ENCODE results near the gene TMIE. TPM values are rescaled to one million over a fixed set of nuclear protein-coding genes. Genes with fewer than 3 reads are reported as not detected.

Gene TMIE
- total RNA-seq, 2 donors from 2014 or later, result not detected

DNA sequence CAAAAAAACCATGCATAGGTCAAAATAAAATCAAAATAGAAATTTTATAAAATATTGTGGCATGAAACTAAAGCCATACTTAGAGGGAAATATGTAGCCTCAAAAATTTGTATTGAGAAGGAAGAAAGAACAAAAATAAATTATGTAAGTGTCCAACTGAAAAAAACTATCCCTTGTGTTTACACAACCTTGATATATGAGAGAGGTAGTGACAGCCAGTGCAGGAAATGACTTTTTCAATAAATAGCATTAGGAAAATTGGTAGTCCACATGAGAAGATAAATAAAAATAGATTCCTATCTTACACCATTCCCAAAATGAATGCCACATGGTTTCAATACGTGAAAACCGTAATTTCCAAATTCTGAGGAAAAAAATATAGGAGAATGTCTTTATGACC lies 29.6 kb downstream of the TMIE start:
- ATAC-seq (ENCODE audit: insufficient number of reproducible peaks, low FRiP score, low read depth), result no peak
- H3K27me3 ChIP-seq (replicated peaks; ENCODE audit: insufficient read depth), result no peaks in the 10 kb centered on the region
- H3K4me3 ChIP-seq, result no peak overlapping the region
- no peaks in the 10 kb centered on the region for H3K36me3 ChIP-seq
- H3K9me3 ChIP-seq, result no peaks in the 10 kb centered on the region
- TF ChIP-seq CTCF (IDR thresholded peaks at IDR 0.05), result no peak
- H3K4me1 ChIP-seq (ENCODE audit: control insufficient read depth in 1 of 2, low read depth in 2 of 2), result no peaks in the 10 kb centered on the region
- no peak overlapping the region for H3K27ac ChIP-seq
- DNase-seq (ENCODE audit: low spot score), result no peak

GRCh38 chr3:46731795-46732194 lies 30.6 kb downstream of the TMIE start:
- Histone ChIP-seq H3K9me3 (no peaks in the 10 kb centered on the region), H3K4me3 (no peak overlapping the region), H3K4me1 (ENCODE audit: control insufficient read depth in 1 of 2, low read depth in 2 of 2) (no peaks in the 10 kb centered on the region), H3K27ac (no peak overlapping the region), H3K27me3 (replicated peaks; ENCODE audit: insufficient read depth) (no peaks in the 10 kb centered on the region), H3K36me3 (no peaks in the 10 kb centered on the region)
- DNase-seq (ENCODE audit: low spot score) (no peak), ATAC-seq (ENCODE audit: insufficient number of reproducible peaks, low FRiP score, low read depth) (no peak)
- no peak for TF ChIP-seq CTCF (IDR thresholded peaks at IDR 0.05)

DNA sequence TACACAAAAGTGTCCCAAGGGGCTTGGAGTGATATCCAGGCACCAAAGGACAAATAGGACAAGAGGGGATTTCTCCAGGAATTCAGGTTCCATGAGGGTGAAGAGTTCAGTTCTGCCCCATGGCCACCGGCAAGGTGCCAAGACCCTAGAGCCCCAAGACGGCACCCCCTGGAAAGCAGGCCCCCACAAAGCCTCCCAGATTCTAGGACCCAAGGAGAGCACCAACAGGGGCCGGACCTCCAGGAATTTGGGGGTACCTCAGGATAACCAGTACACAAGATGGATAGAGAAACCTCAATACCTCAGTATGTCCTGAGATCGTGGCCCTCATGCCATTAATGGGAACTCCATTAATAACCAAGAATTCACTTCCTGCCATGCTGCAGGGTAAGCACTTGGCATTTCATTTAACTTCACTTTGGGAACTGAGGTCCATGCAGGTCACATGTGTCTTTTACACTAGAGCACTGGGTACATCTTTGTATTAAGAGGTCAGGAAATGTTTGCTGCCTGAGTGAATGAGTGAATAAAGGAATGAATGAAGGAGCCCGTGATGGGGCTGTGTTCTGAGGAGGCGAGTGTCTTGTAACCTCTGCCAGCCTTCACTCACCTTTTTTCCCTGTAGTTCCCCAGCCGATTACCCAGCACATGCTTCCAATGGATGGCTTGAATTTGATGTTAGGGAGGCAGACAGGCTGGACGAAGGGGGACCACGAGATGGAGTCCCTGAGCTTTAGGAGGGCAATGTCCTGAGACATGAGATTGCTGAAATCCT lies 32.0 kb downstream of the TMIE start:
- Histone ChIP-seq H3K4me1 (ENCODE audit: control insufficient read depth in 1 of 2, low read depth in 2 of 2) (no peaks in the 10 kb centered on the region), H3K36me3 (no peaks in the 10 kb centered on the region), H3K4me3 (no peak overlapping the region), H3K9me3 (no peaks in the 10 kb centered on the region), H3K27me3 (replicated peaks; ENCODE audit: insufficient read depth) (no peaks in the 10 kb centered on the region), H3K27ac (no peak overlapping the region)
- DNase-seq (ENCODE audit: low spot score) (no peak), ATAC-seq (ENCODE audit: insufficient number of reproducible peaks, low FRiP score, low read depth) (no peak)
- no peak for TF ChIP-seq CTCF (IDR thresholded peaks at IDR 0.05)

DNA sequence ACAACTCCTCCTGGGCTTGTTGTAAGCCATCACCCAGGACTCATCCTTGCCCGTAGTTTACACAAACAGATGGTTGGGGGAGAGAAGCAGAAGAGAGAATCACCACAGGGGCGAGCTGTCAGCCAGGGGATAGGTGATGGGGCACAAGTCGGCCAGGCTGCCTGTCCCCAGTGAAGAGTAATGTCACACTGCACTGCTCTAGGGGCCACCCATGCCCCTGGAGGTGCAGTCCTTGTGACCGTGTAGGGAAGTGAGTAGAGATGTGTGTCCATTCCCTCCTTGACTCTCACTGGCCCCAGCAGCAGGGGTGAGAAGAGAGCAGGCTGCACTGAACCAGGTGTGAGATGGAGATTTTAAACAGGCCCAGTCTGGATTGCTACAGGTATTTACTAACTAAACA lies 33.6 kb downstream of the TMIE start:
- TF ChIP-seq CTCF (IDR thresholded peaks at IDR 0.05), result no peak
- Histone ChIP-seq H3K4me1 (ENCODE audit: control insufficient read depth in 1 of 2, low read depth in 2 of 2) (no peaks in the 10 kb centered on the region), H3K4me3 (no peak overlapping the region), H3K27ac (no peak overlapping the region), H3K36me3 (no peaks in the 10 kb centered on the region), H3K9me3 (no peaks in the 10 kb centered on the region), H3K27me3 (replicated peaks; ENCODE audit: insufficient read depth) (no peaks in the 10 kb centered on the region)
- DNase-seq (ENCODE audit: low spot score), result no peak
- ATAC-seq (ENCODE audit: insufficient number of reproducible peaks, low FRiP score, low read depth), result no peak

- Histone ChIP-seq H3K36me3 (no peaks in the 10 kb centered on the region), H3K9me3 (no peaks in the 10 kb centered on the region), H3K27ac (no peak overlapping the region), H3K4me3 (no peak overlapping the region), H3K4me1 (ENCODE audit: control insufficient read depth in 1 of 2, low read depth in 2 of 2) (no peaks in the 10 kb centered on the region), H3K27me3 (replicated peaks; ENCODE audit: insufficient read depth) (no peaks in the 10 kb centered on the region)
- TF ChIP-seq CTCF (IDR thresholded peaks at IDR 0.05), result no peak
- DNase-seq (ENCODE audit: low spot score), result no peak
- no peak for ATAC-seq (ENCODE audit: insufficient number of reproducible peaks, low FRiP score, low read depth)
These were observed 35.0 kb downstream of the TMIE start for GRCh38 chr3:46736006-46736872.
